Measurements from ENCODE around the gene DAB1.
A peak's percentile ranks its signal among the peaks of the same experiment; 100 is the strongest.

Gene DAB1

GRCh38 chr1:56967900-56968832 is 455.7 kb downstream of the DAB1 start:
- DNase-seq: peak in 1 of 3 experiments; percentile 9

DNA sequence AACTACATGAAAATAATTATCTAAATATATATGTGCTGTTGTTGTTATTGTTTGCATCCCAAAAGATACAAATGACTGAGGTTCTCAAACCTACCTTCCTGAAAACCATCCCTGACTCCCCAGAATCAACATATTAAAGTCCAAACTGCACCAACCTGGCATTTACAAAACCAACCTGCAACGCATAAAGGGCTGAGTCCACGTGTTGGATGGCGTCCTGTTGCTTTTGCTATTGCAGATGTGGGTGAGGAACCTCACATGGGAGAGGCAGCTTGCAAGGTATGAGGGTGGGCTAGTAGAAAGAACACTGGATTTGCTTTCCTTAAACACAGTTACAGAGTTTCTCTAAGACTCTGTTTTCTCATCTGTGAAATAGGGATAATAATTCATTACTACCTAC is 456.5 kb downstream of the DAB1 start:
- no peak for DNase-seq

DNA sequence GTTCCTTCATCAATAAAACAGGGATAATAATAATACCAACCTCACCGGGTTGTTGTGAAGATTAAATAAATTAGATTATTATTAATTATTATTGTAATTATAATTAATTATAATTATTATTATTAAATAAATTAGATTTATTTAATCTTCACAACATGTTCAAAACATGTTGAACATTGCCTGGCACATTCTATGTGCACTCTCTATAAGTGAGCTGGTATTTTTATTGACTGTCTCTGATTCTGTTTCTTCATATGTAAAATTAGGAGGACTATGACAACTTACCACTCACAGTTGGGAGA is 457.2 kb downstream of the DAB1 start:
- no peak for DNase-seq

DNA sequence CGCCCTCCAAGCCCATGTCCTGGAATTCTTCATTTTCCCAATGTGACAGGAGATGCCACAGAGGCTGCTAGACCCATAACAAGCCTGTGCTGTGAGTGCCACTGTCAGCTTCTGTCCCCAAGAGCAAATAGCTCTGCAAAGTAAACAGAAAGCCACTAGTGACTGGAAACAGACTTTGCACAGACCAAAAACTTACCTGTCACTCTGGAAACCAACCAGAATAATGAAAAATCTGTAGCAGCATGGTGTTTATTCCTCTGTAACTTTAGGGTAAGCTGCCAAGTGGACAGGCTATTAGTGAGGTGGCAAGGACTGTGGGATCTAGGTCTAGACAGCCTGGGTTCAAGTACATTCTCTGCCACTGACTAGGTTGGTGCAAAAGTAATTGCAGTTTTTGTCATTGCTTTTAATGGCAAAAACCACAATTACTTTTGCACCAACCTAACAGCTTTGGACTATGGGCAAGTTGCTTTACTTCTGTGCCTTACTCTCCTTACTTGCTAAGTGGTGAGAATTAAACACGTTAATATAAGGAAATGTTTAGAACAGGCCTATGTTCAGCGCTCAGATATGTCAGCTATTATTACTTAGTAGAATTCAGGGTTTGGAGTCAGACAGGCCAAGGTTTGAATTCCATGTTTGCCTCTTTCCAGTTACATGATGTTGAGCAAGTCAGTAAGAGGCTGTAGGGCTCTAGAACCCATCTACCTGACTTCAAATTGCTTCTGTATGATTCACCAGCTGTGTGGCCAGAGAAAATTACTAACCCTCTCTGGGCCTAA is 457.8 kb downstream of the DAB1 start, which contains the start of gene C8B:
C8B (minus strand) TSS at position 100 of the 782 bp plus-strand sequence; CDS start at position 33, 67 bp downstream.
- DNase-seq: no peak

DNA sequence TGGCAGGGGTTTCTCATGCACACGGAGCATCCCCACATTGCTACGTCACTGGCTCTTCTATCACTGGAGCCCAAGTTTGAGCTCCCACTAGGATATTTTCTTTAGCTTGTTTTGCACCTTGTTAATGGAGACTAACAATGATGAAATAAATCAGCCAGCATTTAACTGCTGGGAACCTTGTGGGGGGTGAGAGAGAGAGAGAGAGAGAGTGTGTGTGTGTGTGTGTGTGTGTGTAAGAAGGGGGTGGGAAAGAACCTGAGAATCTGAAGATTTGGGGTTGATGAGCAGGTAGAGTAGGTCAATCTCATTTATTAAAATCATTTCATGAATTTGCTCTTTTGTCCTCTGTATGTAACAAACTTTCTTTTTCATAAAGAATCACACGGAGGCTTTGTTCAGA is 458.7 kb downstream of the DAB1 start:
- DNase-seq: no peak

DNA sequence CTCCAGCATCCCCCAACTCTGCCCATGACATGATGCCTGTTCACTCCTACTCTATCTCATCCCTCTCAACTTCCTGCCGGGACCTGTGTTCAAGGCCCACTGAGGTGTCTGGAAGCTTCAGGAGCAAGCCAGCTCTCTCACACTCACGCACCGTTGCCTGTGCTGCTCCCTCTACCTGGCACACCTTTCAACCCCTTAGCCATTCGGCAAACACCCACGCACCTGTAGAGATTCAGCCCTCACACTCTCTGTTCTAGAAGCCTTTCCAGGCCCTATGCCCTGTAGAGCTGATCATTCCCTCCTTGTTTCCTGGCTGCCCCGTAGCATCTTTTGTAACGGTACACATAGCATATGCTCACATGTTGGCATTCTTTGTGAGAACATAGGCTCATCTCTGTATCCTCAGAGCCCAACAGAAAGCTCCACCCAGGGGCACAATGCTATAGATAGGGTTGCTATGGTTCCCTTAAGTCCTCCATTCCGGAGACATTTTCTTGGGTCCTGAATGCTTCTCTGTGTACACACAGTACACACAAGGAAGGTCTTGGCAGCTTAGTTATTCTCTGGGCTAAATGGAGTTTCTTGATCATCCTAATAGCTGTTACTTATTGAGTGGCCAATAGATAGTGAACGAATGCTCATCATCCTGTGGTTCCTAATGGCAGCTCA is 459.4 kb downstream of the DAB1 start:
- no peak for DNase-seq

DNA sequence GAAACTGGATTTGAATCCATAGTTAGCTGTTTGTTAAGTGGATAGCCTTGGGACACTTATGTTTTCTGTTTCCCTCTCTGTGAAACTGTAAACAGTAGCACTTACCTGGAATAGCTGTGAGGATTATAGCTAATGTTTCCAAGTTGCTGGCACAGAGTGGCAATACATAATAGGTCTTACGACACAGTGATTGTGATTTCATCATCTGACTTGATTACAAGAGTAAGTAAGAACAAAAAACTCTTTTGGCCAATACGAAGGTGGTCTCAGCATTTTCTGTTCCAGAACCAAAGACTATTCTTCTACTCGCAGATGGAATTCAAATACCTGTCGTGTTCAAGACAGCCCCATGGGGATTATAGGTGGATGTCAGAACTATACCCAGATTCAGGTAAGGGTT is 460.2 kb downstream of the DAB1 start:
- no peak for DNase-seq

GRCh38 chr1:56961426-56961825 is 462.4 kb downstream of the DAB1 start:
- DNase-seq: no peak

DNA sequence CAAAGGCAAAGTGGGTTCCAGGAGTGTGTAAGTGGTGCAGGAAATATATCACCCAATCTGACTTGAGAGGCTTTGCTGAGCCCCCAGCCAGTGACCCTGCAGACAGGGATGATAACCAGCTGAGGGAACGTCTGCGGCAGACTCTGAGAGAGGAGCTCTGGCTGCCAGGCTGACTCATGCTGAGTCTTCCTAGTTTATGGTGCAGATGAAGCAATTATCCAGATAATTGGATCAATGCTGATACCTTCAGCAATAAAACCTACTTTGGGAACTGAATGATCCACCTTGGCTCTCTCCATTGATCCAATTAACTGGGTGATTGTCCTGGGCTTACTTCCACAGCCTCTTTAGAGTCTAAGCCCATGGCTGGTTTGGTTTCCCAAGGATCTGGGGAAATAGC is 465.3 kb downstream of the DAB1 start:
- DNase-seq: no peak

DNA sequence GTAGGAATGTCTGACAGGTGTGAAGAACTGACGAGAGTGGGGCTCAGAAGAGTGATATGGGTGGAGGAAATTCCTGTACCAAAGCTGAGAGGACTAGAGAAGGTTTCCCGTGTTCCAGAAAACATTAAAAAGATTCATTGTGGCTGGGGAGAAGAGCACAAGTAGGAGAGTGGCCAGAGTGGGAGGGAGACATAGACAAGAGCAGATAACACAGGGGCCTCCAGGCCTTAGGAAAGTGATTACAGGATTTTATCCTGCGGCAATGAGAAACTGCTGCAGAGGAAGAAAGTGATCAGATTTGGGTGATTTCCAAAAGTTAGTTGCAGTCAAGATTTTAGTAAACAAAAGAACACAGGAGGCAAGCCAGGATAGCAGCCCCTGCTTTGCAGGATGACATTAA is 465.9 kb downstream of the DAB1 start:
- DNase-seq: no peak

DNA sequence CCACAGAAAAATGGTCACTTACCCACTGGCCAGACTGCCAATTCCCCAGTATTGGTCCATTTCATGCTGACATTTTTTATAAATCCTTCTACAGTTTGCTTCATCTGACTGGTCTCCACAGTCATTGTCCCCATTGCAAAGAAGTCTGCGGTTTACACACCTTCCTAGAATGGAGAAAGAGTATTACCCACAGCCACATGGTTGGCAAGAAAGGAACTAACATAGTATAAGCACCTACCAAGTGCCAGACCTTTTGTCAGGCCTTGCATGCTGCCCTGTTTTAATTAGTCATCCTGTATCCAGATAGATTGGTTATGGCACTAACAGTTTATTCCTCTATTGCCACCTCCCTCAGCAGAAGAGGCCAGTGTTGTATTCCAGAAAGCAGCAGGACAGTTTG is 469.2 kb downstream of the DAB1 start:
- DNase-seq: no peak

DNA sequence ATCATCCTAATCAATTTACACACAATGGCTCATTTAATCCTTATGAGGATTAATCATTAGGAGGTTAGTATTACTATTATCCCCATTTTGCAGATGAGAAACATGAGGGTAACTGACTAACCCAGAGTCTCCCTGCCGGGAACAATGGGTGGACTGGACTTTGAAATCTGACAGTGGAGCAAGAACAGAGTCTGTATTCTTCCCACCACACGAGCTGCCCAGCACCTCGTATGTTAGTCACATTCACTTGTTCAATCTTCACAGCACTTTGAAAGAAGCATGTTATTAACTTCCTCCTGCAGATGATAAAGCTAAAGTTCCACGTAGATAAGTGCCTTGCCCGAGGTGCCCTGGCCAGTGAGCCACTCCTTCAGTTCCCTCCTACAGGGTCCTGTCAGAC is 470.5 kb downstream of the DAB1 start:
- no peak for DNase-seq

- DNase-seq: peak in 1 of 3 experiments; percentile 32
Observed at GRCh38 chr1:56952501-56952900, 471.4 kb downstream of the DAB1 start.

- DNase-seq: no peak
Observed at GRCh38 chr1:56948403-56949023, 475.3 kb downstream of the DAB1 start.
